Metanephros (tissue), 2 donors: Measurements from ENCODE around the gene DPP9. TPM values are rescaled to one million over a fixed set of nuclear protein-coding genes. Genes with fewer than 3 reads are reported as not detected.

Source experiments
- small RNA-seq: library from RNA; depleted of rRNA; stranded (forward); fragments of <200 nt; gene quantifications from one replicate; pipeline ENCODE3, GENCODE V24; 2014; ENCODE audit warnings: low replicate concordance
- total RNA-seq: library from RNA; depleted of rRNA; stranded (reverse); fragments of >200 nt; gene quantifications from one replicate; pipeline ENCODE4 v1.2.3, GENCODE V29; 2014

Gene DPP9
- 33.9 TPM for total RNA-seq

DNA sequence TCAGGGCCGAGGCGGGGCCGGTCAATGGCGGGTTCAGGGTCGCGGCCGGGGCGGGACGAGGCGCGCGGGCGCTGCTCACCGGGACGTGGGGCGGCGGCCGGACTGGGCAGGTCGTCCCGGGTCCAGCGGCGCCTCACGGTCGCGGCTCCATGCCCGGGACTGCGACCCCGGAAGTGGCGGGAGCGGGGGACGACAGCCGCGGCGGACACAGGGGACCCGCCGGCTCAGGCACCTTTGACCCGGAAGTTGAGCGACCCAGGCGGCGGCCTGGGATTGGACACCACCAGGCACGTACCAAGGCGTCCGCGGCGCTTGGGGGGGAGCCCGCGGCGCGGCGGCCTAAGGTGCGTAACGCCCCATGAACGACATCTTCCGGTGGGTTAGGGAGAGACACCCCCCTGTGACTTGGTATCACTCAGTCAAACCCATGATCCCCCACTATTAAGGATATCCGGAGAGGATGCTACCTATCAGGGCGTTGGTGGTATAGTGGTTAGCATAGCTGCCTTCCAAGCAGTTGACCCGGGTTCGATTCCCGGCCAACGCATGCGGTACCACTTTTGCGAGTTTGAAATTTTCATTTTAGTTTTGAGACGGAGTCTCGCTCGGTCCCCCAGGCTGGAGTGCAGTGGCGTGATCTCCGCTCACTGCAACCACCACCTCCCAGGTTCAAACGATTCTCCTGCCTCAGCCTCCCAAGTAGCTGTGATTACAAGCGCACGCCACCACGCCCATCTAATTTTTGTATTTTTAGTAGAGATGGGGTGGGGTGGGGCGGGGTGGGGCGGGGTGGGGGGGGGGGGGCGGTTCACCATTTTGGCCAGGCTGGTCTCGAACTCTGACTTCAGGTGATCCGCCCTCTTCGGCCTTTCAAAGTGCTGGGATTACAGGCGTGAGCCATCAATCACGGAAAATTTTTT lies at the start of gene DPP9:
Gene DPP9 (minus strand): TSS at position 248 of the 920 bp plus-strand sequence. CDS start 3,936 bp downstream, outside the sequence.

DNA sequence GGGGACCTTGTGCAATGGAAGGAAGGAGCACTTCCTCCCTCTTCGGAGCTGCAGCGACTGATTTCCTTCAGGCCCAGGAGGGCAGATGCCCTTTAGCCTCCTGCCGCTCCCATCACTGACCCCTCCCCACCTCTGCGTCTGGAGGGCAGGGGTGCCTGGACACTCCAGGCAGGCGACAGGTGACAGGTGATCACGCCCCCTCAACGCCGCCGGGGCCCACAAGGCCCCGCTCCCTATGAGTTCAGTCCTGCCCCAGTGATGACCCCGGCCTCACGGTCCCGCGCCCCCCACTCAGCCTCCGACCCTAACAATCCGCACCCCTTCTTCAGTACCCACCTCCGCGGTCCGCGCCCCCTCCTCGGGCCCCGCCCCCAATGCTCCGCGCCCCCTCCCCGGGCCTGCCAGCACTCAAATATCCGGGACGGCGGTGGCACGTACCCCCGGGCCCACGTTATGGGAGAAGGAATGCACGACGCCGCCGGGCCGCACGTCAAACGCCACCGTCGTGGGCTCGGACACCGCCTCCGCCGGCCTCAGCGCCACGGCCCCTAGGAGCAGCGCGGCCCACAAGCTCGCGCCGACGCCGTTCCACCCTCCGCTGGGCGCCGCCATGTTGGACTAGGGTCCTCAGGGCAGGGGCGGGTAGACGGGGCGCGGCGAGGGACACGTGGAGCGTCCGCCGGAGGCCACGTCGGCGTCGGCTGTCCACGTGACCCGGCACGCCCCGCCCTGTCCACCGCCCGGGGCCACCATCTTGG lies 53.7 kb downstream of the DPP9 start, which contains the start of gene MYDGF:
Gene MYDGF (minus strand): TSS at position 620 of the 758 bp plus-strand sequence. CDS start 8 bp downstream, at position 612.

DNA sequence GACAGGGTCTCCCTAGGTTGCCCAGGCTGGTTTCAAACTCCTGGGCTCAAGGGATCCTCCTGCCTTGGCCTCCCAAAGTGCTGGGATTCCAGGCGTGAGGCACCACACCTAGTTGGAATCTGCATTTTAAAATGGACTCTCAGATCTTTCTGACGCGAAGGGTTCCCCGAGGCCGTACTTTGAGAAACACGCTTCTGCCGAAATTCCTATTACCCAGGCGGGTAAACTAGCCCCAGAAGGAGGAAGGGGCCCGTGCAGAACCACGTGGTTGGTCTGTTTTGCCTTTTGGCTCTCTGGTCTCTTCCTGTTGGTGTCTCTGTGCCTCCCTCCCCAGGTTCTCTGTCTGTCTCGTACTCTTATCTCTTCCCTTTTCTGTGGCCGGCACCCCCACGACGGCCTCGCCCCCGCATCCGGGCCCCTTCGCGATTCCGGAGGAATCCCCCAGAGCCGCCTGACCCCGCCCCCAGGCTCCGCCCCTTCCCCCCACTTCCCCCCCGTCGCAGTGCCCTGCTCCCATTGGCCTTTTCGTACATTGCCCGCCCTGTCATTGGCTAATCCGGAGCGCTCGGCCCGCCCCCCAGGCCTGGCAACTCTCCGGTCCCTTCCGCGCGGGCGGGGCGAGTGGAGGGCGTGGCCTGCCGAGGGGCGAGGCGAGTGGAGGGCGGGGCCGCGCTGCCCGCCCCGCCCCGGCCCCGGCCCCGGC lies 84.7 kb downstream of the DPP9 start, which contains the start of gene TNFAIP8L1:
Gene TNFAIP8L1 (plus strand): TSS at position 689 of the 703 bp plus-strand sequence. CDS start 12,354 bp downstream, outside the sequence.

Small RNA genes within 50 kb of the gene (small RNA-seq; reads per million reads assigned to genes)
- not detected for gene MIR7-3

Other genes with a start within 250 kb of the DPP9 start
- gene PLIN4, start 205.4 kb downstream of the DPP9 start, total RNA-seq, result 10.6 TPM
- 5.8 TPM for gene PLIN5, start 188.6 kb downstream of the DPP9 start, total RNA-seq
- 2.3 TPM for gene LRG1, start 183.8 kb downstream of the DPP9 start, total RNA-seq
- gene SEMA6B, start 164.2 kb downstream of the DPP9 start, total RNA-seq, result 6.4 TPM
- gene TNFAIP8L1, start 84.3 kb downstream of the DPP9 start, total RNA-seq, result 15.0 TPM
- 57.6 TPM for gene MYDGF, start 53.5 kb downstream of the DPP9 start, total RNA-seq
- gene FEM1A, start 67.9 kb upstream of the DPP9 start, total RNA-seq, result 26.2 TPM
- 5.0 TPM for gene TICAM1, start 107.9 kb upstream of the DPP9 start, total RNA-seq
- gene PLIN3, start 143.8 kb upstream of the DPP9 start, total RNA-seq, result 69.4 TPM
- 0.41 TPM for gene ARRDC5, start 179.1 kb upstream of the DPP9 start, total RNA-seq
- 29.1 TPM for gene UHRF1, start 185.7 kb upstream of the DPP9 start, total RNA-seq
- 46.4 TPM for gene KDM4B, start 245.3 kb upstream of the DPP9 start, total RNA-seq